NCI-H1105 (cell line): ENCODE results near the gene GRAMD2A.

Source experiments
- DNase-seq: peaks from one replicate; lab custom pipeline; 2025; lab: John Stamatoyannopoulos, UW

The GRAMD2A gene

DNA sequence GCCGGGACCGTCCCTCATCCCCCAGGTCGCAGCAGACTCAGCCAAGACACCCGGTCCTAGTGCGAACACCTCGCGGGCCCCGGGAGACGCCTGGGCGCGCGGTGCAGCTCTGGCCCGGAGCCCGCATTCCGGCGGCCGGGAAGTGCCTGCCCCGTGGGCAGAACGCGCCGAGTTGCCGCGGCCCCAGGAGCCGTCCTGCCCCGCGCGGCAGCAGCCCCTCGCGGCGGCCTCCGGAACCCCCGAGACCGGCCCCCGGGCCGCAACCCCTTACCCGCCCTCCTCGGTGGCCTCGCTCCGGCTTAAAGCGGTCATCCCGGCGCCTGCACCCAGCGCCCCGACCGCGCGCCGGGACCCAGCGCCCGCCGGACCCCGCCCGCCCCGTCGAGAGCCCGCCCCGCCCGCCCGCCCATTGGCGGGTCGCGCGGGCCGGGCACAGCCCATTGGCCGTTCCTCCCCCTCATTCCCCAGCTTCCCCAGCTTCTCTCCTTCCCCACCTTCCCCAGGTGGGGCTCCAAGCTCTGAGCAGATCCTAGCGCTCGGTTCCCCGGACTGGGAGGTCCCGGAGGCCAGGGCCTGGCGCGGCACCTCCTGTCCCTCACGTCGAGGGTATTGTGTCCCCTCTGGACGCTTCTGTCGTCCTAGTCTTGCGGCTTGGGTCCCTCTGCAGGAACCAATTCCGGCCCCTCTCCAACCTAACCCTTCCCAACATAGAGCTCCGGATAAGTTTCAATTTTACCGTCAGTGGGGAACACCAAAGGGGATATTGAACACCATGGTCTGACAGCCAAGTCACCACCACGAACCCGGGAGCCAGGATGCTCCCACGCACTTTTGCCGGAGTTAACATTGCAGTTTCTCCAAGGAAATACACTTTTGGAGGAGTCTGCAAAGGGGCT is at the start of gene GRAMD2A:
TSS of gene GRAMD2A (minus strand) at position 328 of the 896 bp plus-strand sequence.
- DNase-seq: peak; percentile 35

DNA sequence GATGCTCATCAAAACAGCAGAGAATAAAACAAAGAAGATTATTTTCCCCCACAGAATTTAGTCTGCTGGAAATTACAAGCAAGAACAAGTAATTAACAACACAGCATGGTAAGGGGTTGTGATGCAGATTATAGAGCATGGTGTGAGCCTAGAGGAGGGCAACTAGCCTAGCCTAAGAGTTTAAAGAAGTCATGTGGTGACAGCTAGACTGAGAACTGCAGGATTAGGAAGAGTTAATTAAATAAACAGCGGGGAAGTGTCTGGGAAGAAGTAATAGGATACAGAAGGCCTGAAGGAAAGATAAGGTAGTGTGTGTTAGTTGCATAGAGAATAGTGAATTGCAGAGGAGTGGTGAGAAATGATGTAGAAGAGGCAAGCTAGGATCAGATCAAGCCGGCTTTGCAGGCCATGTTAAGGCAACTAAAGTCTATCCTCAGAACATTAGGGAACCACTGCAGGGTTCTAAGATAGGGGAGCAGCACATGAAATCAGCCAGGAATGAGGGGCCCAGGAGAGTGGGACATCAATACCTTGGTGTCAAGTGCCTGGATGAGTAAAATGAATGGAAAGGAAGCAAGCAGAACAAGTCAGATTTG is 45.3 kb upstream of the GRAMD2A start:
- DNase-seq: no peak

DNA sequence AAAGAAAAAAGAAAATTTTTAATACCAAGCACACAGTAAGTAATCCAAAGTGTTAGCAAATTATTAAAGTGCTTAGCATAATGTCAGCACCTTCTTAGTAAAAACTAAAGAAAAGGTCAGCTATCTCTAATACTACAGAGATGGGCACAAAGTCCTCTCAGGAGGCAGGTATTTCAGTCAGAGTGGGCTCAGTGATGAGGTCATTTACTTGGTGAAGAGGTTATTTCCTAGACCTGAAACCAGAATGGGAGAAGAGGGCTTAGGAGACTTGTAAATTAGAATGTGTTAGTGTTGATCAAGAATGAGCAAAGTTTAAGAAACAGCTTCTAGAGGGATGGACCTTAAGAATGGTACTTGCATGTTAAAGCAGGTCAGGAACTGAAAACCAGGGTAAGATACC is 42.1 kb upstream of the GRAMD2A start:
- DNase-seq: no peak

DNA sequence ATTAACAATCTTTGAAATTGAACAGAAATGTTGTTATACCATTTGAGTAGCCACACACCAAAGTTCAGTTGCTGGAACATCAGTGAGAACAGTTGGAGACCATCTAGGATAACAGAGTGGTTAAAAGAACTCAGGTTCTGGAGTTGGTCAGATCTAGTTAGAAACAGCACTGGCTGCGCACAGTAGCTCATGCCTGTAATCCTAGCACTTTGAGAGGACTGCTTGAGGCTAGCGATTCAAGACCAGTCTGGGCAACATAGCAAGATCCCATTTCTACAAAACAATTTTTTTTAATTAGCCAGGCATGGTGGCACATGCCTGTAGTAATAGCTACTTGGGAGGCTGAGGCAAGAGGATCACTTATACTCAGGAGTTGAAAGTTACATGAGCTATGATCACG is 41.0 kb upstream of the GRAMD2A start:
- DNase-seq: no peak

DNA sequence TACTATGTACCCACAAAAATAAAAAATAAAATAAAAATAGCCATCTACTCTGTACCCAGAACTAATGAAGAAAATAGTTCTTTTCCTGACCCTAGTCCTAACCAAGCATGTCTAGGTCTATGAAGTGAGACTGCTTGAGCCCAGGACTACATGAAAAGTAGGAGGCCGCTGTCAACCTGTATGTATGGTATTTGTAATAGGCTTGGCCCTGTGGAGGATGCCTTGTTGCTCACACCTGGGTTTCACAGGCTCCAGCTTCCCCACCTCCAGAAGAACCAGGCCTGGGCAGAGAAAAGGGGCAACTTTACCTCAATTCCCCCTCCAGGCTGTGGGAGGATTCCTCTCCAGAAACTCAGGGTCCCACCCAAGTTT is 40.3 kb upstream of the GRAMD2A start:
- DNase-seq: no peak

DNA sequence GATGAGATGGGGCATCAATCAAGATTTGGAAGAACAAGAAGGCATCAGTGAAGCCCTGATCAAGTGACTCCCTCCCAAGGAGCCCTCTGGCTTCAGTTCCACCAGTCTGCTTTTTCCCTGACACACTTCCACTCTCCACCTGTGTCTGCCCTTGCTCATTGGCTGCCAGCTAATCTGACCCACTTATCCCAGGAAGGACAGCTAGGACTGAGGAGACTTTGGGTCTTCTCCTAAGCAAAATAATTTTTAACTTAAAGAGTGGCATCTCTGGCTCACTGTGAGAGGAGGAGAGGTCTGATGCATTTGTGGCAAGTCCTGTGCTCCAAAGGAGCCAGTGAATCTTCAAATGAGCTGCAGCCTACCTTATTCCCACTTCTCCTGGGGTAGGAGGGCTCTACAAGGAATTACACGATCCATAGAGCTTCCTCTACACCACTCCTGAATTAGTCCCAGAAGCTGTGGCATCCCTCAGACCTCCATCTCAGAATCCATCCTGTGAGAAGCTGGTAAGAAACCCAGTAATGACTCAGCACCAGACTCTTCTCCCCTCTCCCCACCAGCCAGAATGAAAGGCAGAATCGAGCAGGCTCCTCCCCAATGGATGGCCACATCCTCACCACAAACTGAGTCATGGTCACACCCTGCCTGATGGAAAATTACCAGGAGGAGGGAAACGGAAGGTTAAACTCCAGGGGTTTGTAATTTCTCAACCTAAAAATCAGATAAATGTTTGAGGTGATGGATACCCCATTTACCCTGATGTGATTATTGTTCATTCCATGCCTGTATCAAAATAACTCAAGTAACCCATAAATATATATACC is 39.7 kb upstream of the GRAMD2A start:
- DNase-seq: no peak

DNA sequence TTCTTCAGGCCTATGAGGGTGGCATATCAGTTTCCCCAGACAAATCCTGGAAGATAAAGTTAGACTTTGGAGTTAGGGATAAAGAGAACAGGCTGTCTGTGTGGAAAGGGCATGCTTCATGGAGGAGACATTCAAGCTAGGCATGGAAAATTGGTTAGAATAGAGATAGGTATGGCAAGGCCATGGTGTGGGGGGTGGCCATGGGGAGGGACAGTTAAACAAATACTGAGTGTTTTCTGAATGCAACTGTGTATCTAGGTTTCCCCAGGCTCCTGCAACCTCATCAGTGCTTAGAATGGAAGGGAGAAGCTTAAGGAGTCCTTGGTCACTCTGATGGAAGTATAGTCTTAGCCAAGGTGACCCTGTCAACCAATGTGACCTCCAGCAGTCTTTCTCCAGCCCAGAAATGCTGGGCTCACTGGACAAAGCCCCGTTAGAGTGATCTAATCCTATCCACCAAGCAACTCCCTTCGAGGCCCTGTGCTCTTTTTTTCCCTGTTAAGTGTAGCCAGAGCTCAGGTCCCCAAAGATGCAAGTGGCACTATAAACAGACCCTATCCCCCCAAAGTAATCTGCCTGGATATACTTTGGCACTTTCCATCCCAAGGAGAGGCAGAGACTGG is 38.9 kb upstream of the GRAMD2A start:
- no peak for DNase-seq

DNA sequence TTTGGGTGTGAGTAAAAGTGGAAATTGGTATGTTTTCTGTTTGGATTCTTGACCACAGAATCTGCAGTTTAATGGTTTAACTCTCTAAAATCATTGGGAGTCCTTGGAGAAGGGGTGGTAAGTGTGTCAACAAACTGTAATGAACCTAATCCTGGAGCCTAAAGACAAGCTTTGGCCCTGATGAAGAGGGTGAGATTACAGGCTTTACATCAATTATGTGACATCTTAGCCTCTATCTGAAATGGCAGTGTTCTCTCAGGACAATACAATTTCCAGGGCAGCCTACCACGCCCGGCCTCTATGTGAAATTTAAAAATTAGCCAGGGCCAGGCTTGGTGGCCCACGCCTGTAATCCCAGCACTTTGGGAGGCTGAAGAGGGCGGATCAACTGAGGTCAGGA is 37.7 kb upstream of the GRAMD2A start:
- DNase-seq: no peak

DNA sequence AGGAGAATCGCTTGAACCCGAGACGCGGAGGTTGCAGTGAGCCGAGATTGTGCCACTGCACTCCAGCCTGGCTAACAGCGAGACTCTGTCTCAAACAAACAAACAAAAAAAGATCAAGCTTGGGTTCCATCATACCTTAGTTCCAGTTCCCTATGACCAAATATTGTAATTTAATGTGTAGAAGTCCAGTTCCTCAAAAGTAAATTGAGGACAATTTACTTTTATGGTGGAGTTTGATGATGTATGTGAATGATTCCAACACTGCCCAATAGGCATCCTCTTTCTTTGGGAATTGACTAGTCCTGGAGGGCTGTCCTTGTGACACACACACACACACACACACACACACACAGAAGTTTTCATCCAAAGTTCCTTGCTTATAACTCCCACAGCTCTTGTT is 36.2 kb upstream of the GRAMD2A start:
- DNase-seq: no peak

DNA sequence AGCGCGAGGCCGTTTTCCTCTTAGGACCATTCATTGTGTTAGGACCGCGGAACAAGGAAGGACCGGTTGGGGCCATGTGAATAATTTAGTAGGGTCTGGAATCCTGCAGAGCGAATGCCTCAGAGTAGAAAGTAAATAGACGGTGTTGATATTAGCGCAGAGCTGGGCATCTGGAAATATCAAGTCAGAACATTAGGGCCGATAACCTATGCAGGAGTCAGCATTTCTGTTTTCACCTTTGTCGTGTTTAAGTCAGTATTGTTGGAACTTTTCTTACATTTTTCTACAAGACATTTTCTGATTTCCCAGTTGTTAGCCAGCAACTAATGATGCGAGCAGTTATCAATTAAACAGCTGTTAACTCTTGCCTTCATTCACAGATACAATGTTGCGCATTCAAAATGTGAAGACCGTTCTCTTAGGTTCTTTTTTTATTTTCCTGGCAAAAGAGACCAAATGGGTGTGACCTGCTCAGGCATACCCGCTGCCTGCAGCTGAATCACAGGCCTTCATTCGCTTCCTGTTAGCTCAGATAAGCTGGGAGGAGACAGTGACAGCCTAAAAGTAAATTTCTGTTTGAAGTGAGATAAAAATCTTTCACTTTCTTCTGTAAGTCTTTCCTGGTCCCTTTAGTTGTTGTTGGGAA is 34.4 kb upstream of the GRAMD2A start:
- DNase-seq: peak; percentile 34

DNA sequence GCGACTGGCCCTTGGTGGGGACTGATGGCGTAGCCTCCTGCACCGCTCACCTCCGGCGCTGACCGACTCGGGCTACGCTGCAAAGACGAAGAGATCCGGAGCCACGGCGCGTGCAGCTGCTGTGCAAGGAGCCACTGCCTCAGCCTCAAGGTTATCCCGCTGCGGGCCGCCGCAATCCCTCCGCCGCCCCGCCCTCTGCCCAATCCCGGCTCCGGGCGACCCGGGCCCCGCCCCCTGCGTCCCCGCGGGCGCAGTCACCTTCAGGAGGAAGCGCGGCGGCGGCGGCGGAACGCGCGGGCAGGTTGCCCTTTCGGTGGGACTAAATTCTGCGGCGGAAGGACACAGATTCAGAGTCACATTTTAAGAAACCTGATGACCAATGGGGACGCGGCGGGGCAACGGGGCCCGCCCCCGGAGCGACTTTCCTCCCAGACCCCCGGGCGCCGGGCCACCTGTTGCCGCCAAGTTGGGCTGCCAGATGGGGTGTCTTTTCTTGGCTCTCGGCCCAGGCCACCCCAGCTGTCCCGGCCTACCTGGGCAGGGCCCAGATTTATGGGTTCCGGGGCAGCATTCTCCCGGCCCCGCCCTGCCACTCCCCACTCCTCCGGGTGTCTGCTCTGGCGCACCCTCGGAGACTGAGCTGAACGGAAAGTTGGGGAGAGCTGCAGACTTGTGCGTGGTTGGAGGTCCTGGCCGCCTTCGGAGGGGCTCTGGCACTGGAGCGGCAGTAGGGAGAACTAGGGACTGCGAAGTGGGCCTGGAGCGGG is 33.7 kb upstream of the GRAMD2A start, which contains the start of gene PKM:
TSS of gene PKM (minus strand) at position 125 of the 767 bp plus-strand sequence. CDS start 12,093 bp downstream, outside the sequence.
- DNase-seq: peak; percentile 99

DNA sequence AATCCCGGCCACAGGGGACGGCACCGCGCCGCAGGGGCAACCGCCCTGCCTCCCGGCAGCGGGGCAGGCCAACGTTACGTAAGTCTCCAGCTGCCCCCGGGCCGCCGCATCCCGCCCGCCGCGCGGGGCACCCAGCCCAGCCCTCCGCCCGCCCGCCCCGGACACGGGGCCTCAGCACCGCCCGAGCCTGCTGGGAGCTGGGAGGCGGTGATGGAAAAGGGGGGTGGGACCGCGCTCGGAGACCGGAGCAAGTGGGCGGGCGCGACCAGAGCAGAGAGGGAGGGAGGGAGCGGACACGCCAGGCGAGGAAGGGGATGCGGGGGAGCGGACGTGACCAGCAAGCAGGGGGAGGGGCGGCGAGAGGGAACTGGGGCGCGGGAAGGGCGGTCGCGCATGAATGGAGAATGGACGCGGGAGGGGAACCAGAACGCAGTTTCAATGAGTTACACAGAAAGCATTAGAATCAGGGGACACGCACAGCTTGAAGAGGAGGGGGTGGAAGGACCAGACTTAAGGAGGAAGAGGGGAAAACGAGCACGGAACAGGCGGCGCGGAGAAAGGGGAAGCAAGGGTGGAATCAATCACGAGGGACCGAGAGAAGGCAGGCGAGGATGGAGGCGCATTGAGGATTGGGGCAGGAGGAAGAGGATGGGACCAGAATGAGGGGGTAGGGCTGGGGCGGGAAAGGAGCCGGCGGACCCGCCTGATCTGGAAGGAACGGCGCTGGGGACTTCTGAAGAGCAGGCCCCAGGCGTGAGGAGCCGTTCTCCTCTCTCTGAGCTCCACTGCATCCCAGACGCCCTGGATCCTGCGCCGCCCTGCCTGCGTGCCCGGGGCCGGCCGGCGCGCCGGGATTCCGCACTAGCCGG is 32.8 kb upstream of the GRAMD2A start:
- peak; percentile 89 for DNase-seq

DNA sequence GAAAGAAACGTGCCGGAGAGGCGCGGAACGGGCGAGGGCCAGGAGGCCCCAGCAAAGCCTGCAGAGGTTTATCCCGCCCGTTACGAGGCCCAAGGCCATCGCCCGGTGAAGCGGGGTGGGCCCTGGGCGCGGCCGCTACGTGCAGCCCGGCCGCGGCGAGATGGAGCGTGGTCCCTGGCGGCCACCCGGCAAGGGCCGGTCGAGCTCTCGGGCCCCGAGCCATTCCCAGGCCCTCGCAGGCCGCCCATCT is 32.3 kb upstream of the GRAMD2A start:
- DNase-seq: no peak

DNA sequence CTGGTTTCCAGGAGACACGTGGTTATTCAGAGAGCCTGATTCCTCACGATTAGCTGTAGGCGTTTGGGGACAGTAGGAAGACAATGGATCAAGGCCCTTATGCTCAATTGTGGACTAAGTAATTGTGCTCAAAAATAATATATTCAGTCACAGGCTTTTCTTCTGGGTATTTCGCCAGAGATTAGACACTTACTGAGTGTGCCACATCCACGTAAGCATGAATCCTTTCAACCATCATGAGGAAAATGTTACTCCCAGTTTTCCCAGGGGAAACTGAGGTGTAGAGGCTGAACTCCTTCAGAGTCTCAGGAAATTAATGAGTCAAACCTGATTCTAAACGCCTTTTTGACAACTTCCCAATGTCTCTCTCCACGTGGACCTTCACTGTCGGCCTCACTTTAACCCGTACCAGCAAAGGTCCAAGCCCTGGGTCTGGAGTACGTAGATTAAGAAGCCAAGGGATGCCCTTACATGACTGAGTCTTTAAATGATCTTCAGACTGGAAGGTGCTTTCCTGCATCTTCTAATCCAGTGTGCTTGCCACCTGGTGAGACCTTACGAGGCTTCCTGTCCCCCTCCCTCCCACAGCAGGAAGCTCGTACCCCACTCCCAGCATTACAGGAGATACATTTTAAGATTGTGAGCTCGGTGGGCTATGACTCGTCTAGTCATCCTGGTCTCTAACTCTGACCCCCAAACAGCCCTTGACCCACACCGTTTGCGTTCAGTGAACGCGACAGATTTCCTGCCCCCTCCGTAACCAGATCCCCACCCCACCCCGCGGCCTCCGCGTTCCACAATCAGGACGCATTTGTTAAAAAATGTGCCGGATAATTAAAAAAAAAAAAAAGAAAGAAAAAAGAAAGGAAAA is 31.7 kb upstream of the GRAMD2A start:
- no peak for DNase-seq

DNA sequence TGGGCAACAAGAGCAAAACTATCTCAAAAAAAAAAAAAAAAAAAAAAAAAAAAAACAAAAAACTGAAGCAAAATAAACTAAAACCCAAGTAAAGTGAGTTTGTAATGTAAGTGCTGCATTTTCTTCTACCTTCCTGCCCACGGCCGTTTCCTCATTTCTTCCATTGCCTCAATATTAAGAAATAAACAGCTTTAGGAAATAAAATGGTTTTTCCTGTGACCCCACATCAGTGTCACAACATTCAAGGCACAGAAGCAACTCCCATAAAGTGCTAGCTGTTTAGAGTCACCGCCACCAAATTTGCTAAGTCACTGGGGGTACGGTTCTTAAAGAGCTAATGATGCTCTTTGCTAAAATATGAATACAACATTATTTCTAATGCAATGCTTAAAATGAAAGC is 30.1 kb upstream of the GRAMD2A start:
- DNase-seq: no peak

DNA sequence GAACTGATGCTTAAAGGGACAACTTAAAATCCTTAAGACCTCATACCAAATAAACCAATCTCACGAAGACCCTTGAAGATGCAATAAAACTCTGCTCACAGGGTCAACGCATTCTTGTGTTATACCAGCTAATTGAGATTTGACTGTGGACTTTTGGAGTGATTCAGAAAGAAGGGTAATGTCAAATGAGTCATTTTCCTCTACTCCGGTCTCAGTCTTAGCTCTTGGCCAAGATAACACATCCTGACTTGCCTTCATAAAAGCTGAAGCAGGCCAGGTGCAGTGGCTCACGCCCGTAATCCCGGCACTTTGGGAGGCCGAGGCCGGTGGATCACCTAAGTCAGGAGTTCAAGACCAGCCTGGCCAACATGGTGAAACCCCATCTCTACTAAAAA is 29.6 kb upstream of the GRAMD2A start:
- no peak for DNase-seq

DNA sequence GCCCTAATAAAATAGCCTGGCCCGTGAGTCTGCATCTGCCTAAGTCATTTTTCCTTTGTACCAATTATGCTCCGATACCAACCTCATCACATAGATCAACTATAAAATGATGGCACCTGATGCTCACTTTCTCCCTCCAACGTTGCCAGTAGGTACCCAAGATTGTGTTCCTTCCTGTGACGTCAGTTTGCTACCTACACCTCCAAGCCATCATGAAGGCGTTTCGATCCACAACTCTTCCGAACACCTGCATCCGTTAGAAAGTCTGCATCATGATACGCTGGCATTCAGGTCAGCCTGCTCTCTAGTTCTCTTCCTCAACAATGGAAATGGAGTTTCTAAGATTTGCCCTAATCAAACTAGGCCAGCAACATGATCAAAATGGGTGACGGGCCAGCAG is 25.7 kb upstream of the GRAMD2A start:
- DNase-seq: no peak

DNA sequence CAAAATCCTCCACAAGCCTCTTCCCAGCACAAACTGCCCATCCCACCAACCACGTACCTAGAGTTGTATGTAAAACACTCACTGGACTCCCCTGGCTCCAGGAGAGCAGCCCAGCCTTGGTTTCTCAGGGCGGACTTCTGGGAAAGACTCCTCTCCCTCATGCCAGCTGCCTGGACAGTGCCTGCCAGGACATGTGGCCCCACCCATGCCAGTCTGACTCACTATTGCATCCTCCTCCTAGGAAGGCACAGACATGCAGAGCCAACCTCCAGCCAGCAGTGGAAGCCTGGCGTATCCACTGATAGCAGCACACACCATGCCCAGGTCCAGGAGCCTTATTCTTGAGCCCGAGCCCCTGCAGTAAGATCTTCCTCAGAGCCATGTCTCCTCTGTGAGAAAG is 24.8 kb upstream of the GRAMD2A start:
- DNase-seq: no peak

DNA sequence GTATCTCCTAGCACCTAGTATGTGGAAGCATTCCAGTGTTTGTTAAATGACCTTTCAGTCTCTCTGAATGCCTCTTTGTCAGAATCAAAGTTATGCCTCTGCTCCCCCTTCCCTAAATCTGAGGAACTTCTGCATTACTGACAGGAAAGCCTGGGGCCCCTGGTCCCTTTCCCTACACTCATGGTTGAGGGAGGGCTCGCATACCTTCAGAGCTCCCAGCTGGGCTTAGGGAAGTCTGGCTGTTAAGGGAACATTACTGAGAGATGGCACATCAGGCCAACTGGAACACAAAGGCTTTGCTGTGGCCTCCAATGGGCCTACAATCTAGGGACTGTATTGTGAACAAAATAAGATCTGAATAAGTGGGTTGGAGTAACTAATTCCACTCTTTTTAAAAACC is 23.1 kb upstream of the GRAMD2A start:
- DNase-seq: no peak
